Natural killer cell (primary cell): Measurements from ENCODE around the gene BMPR1A. TPM values are rescaled to one million over a fixed set of nuclear protein-coding genes. Genes with fewer than 3 reads are reported as not detected.
"Not testable (repeated sequence)": the region's sequence is repeated elsewhere in the genome, so short reads cannot be mapped to it uniquely, and the experiment has no call there.

ENCODE experiments used
- ATAC-seq, 3 donors: fragments of 150-1000 bp in 2 of 3; fragments of 200-7000 bp in 1 of 3; cut with Tn5 transposase; 1 replicate in 1 of 3; 2 replicates in 2 of 3; pipeline ENCODE4 v1.10.0; 2021; ENCODE audit warnings: mild to moderate bottlenecking in 2 of 3, moderate library complexity in 2 of 3
- DNase-seq, 2 donors: peaks; one replicate each; pipeline versions ENCODE4 v3.0.0 to v3.0.0-alpha.2; 2013 to 2021; ENCODE audit warnings: mixed read lengths in 1 of 2
- H3K27ac ChIP-seq: one replicate; pipeline ENCODE4 v1.5.1; 2013; ENCODE audit warnings: mild to moderate bottlenecking, low read length
- H3K27me3 ChIP-seq: one replicate; pipeline ENCODE4 v1.6.1; 2013; ENCODE audit warnings: low read length; ENCODE audit not compliant: control insufficient read depth, insufficient read depth
- H3K36me3 ChIP-seq: one replicate; pipeline ENCODE4 v1.6.1; 2013; ENCODE audit warnings: low read length; ENCODE audit not compliant: control insufficient read depth, insufficient read depth
- H3K4me1 ChIP-seq: one replicate; pipeline ENCODE4 v1.6.1; 2013; ENCODE audit warnings: low read length; ENCODE audit not compliant: control insufficient read depth, insufficient read depth
- H3K4me3 ChIP-seq: one replicate; pipeline ENCODE4 v1.5.1; 2013; ENCODE audit warnings: low read length
- H3K9me3 ChIP-seq: one replicate; pipeline ENCODE4 v1.6.1; 2013; ENCODE audit warnings: low read length; ENCODE audit not compliant: control insufficient read depth, insufficient read depth
- H3K27ac Mint-ChIP-seq, 2 donors: one replicate each; pipeline ENCODE4 v1.8.0; 2022; ENCODE audit warnings: mild to moderate bottlenecking in 2 of 2, mixed read lengths in 2 of 2, moderate library complexity in 1 of 2
- H3K27me3 Mint-ChIP-seq, 2 donors: one replicate each; pipeline ENCODE4 v1.8.0; 2022; ENCODE audit warnings: low read depth in 2 of 2, mixed read lengths in 2 of 2
- H3K36me3 Mint-ChIP-seq: one replicate; pipeline ENCODE4 v1.8.0; 2022; ENCODE audit warnings: mixed read lengths
- H3K4me1 Mint-ChIP-seq, 2 donors: one replicate each; pipeline ENCODE4 v1.8.0; 2022; ENCODE audit warnings: mixed read lengths in 2 of 2
- H3K4me3 Mint-ChIP-seq: one replicate; pipeline ENCODE4 v1.8.0; 2022; ENCODE audit warnings: mild to moderate bottlenecking, moderate library complexity, mixed read lengths
- H3K9me3 Mint-ChIP-seq, 2 donors: one replicate each; pipeline ENCODE4 v1.8.0; 2022; ENCODE audit warnings: mixed read lengths in 2 of 2
- WGBS: methylation state at CpG from one replicate; pipeline ENCODE4 v1.1.7; 2013; ENCODE audit warnings: missing lambda C conversion rate; ENCODE audit not compliant: insufficient coverage; 5-methylcytosine and 5-hydroxymethylcytosine counted together
- intact Hi-C: fragments of 100-400 bp; cut with micrococcal nuclease; formaldehyde crosslinking; loops from one replicate; pipeline ENCODE4 v1.14.2; 2022
- total RNA-seq, 4 donors: library from RNA; stranded (reverse); fragments of 120-200 nt in 1 of 4; gene quantifications; one replicate each; pipeline versions ENCODE4 v1.2.3 to v1.2.4, GENCODE V29; 2013 to 2022
- TF ChIP-seq, protein P1 (sequence below): fragments of 200-600 bp; IDR thresholded peaks from one replicate; pipeline ENCODE4 v1.8.0; 2022; ENCODE audit warnings: antibody characterized with exemption

The BMPR1A gene
- total RNA-seq, 3 donors from 2014 or later (not counting 1 experiment from before 2014, with no cell fraction given): 5.5 to 8.1 (median 7.7) TPM

DNA sequence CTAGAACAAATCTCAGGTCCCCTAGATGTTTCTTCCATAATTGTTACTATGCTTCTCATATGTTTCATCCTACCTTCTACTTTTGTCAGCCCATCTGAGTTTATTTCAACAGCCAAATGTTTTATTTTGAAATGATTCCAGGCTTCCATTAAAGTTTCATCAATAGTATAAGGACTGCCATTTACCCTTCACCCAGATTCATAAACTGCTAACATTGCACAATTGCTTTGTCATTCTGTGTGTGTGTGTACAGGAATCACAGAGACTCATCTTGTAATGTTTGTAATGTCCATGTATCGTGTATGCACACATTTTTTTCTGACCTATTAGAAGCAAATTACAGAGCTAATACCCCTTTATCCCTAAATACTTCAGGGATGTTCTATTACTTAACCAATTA lies 175.5 kb downstream of the BMPR1A start:
- Histone ChIP-seq H3K4me1 (no peaks in the 10 kb centered on the region), H3K27me3 (no peaks in the 10 kb centered on the region), H3K9me3 (no peaks in the 10 kb centered on the region), H3K27ac (no peak overlapping the region), H3K4me3 (no peak overlapping the region), H3K36me3 (no peaks in the 10 kb centered on the region)
- no peaks in the 10 kb centered on the region for H3K27me3 Mint-ChIP-seq
- DNase-seq (no peak), ATAC-seq (no peak)
- no peaks in the 10 kb centered on the region for H3K9me3 Mint-ChIP-seq
- TF ChIP-seq, protein P1, sequence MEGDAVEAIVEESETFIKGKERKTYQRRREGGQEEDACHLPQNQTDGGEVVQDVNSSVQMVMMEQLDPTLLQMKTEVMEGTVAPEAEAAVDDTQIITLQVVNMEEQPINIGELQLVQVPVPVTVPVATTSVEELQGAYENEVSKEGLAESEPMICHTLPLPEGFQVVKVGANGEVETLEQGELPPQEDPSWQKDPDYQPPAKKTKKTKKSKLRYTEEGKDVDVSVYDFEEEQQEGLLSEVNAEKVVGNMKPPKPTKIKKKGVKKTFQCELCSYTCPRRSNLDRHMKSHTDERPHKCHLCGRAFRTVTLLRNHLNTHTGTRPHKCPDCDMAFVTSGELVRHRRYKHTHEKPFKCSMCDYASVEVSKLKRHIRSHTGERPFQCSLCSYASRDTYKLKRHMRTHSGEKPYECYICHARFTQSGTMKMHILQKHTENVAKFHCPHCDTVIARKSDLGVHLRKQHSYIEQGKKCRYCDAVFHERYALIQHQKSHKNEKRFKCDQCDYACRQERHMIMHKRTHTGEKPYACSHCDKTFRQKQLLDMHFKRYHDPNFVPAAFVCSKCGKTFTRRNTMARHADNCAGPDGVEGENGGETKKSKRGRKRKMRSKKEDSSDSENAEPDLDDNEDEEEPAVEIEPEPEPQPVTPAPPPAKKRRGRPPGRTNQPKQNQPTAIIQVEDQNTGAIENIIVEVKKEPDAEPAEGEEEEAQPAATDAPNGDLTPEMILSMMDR: no peak
- H3K27ac Mint-ChIP-seq: no peak overlapping the region
- no peaks in the 10 kb centered on the region for H3K36me3 Mint-ChIP-seq
- H3K4me3 Mint-ChIP-seq: no peak overlapping the region
- H3K4me1 Mint-ChIP-seq: no peaks in the 10 kb centered on the region
- intact Hi-C loops: no loop called here
- 100% methylated on average over 1 of the region's 1 CpG for WGBS

DNA sequence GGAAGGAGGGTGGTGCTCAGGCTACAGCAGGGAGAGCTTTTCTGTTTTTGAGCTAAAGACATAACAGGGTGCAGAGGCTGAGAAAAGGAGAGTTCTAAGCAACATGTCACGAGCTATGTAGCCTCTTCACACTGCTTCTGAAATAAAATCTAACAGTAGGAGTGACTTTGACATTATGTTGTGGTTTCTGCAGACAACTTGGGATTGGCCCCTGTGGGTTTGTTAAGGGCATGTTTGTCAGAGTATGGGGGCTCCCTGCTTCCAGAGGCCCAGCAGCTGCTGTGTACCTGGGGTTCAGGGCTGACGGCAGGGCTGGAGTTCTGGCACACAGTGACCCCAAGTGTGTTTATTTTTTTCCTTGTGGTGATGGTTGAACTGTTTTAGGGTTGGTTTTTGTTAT lies 176.3 kb downstream of the BMPR1A start:
- H3K4me3 ChIP-seq: no peak overlapping the region
- no peaks in the 10 kb centered on the region for H3K27me3 ChIP-seq
- ATAC-seq (no peak), DNase-seq (no peak)
- WGBS: 74% methylated on average over 2 of the region's 2 CpGs
- intact Hi-C loops: no loop called here
- no peaks in the 10 kb centered on the region for H3K36me3 Mint-ChIP-seq
- TF ChIP-seq, protein P1: no peak
- H3K4me3 Mint-ChIP-seq: no peak overlapping the region
- no peak overlapping the region for H3K27ac ChIP-seq
- no peaks in the 10 kb centered on the region for H3K9me3 ChIP-seq
- H3K36me3 ChIP-seq: no peaks in the 10 kb centered on the region
- no peaks in the 10 kb centered on the region for H3K27me3 Mint-ChIP-seq
- H3K4me1 Mint-ChIP-seq: no peaks in the 10 kb centered on the region
- no peak overlapping the region for H3K27ac Mint-ChIP-seq
- H3K9me3 Mint-ChIP-seq: no peaks in the 10 kb centered on the region
- no peaks in the 10 kb centered on the region for H3K4me1 ChIP-seq

DNA sequence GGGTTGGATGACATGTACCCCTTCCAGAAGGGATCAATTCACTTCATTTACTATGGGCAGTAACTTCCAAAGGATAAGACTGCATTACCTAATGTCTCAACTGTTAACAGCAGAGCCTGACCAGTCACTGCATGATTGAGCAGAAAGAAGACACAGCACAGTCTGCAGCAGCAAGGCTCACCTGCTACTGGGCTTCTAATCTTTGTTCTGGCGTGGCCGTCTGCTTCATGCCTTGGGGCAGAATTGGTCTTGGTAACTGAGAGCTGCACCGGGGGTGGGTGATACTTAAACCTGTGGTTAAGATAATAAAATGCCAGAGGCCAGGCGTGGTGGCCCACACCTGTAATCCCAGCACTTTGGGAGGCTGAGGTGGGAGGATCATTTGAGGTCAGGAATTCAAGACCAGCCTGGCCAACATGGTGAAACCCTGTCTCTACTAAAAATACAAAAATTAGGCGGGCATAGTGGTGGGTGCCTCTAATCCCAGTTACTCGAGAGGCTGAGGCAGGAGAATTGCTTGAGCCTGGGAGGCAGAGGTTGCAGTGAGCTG lies 177.8 kb downstream of the BMPR1A start:
- not testable (repeated sequence) for H3K27ac Mint-ChIP-seq, ATAC-seq

DNA sequence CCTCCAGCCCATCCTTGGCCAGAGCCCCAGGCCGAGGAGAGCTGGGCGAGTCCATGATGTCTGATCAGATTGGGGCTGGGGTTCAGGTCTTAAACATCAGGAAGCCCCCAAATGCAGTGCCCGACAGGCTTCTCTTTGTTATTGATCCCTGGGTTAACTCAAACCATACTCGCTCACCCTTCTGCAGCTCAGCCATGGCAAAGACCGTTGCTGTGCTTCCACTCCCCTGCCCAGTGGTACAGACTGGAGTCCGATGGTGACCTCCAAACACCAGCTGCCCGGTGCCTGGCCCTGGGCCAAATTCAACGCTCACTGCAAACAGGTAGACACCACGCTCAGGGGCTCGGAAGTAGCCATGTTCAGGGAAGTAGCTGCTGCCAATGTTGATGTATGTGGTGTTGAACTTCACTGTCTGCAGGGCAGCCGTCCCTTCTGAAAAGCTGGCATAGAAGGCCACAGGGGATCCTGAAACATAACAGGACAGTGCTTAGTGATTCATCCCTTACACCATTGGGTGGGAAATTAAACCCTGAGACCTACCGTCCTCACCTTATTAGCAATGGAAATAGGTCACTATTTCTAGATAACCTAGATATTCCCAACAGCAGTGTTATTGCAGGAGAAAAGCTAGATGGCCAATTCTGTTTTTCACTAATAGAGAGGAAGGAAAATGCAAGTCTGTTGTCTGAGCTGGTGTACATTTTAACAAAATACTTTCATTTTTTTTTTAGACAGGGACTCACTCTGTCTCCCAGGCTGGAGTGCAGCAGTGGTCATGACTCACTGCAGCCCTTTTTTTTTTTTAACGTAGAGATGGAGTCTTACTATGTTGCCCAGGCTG lies 180.5 kb downstream of the BMPR1A start:
- TF ChIP-seq, protein P1: no peak
- DNase-seq (no peak), ATAC-seq (no peak)
- no peaks in the 10 kb centered on the region for H3K27me3 ChIP-seq
- Mint-ChIP-seq H3K4me3 (no peak overlapping the region), H3K9me3 (no peaks in the 10 kb centered on the region), H3K27ac (no peak overlapping the region), H3K4me1 (peaks cover 3 to 6% of the 10 kb centered on the region in 2 donors), H3K36me3 (no peaks in the 10 kb centered on the region), H3K27me3 (no peaks in the 10 kb centered on the region)
- H3K4me3 ChIP-seq: no peak overlapping the region
- peaks cover 7% of the 10 kb centered on the region for H3K4me1 ChIP-seq
- H3K27ac ChIP-seq: no peak overlapping the region
- no peaks in the 10 kb centered on the region for H3K36me3 ChIP-seq
- intact Hi-C loops: no loop called here
- no peaks in the 10 kb centered on the region for H3K9me3 ChIP-seq
- WGBS: 93% methylated on average over 13 of the region's 13 CpGs

More for the DNA sequence above, 177.8 kb downstream of the BMPR1A start:
- H3K36me3 ChIP-seq, H3K27me3 ChIP-seq, H3K4me1 ChIP-seq, H3K27ac ChIP-seq, H3K9me3 Mint-ChIP-seq, DNase-seq, H3K27me3 Mint-ChIP-seq, H3K4me3 Mint-ChIP-seq, H3K4me3 ChIP-seq, H3K4me1 Mint-ChIP-seq, intact Hi-C loops, H3K36me3 Mint-ChIP-seq, H3K9me3 ChIP-seq: not testable (repeated sequence)
- 89% methylated on average over 6 of the region's 6 CpGs for WGBS
